ENCODE measurements around the gene WT1.

The WT1 gene

DNA sequence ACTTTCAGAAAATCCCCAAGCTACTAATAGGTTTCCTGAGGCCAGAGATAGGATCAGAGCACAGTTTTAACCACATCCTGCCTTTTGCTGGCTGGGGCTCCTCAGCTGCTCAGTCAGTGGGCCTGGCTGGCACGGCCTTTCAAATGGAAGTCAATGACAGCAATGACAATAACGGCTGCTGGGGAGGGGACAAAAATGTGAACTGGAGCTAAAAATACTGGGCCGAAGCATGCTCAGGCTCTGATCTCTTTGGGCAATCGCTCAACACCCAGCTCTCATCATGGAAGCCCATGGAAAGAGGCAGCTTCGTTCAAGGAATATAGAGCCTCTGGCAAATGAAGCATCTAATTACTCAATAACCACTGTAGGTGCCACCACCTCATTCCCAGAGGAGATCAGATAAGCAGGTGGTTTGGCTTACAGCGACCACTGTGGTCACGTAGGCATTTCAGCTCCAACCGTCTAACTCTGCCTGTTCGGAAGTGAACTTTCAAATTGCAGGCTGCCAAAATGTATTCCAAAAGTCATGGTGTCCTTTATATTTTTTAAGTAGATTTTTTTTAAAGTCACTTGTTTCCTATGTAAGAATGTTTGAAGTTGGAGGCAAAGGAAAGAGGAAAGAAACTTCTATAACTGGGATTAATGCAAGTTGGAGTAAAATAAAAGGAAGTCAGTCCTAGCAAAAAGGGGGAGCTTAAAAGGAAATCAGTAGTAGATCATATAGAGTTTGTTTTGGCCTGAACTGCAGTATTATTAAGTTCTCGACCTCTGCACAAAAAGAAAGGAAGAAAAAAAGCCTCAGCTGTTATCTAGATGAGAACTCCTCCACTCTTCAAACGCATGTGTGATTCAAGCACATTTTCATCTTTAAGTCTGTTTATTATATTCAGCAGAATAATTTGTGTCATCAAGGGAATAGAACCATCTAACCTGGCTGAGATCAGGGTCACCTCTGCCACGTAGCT lies 14.1 kb downstream of the WT1 start:
- FAIRE-seq, result no peak

DNA sequence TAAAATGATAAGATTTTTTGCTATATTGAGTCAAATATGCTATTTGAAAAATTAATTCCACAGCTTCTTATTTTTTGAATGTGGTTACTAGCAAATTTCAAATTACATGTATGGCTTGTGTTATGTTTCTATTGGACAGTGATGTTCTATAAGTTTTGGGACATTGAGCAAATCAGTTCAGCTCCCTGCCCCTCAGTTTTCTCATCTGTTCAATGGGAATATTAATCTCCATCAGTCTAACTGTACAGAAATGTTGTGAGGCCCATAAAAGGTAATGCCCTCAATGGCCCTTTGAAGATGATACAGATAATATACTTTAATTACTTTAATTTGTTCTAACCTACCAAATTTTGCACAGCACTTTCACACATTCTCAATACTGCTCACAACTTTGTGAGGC lies 15.2 kb downstream of the WT1 start:
- FAIRE-seq, result no peak

DNA sequence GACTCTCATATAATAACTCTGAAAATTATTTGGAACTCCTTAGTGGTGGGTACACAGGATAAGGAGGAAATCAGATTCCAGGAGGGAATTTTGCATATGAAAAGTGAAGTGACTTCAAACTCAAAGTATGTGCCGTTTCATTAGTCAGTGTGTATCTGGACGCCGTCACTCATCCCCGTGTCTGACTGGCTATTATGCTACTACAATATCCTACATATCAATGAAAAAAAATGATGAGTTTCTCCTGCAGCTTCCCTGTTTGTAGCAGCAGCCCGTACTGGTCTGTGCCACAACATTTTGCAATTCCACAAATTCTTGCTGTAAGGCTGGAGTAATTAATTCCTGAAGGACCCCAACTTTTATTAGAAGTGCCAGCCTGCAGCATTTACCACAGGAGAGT lies 16.5 kb downstream of the WT1 start:
- FAIRE-seq, result no peak

DNA sequence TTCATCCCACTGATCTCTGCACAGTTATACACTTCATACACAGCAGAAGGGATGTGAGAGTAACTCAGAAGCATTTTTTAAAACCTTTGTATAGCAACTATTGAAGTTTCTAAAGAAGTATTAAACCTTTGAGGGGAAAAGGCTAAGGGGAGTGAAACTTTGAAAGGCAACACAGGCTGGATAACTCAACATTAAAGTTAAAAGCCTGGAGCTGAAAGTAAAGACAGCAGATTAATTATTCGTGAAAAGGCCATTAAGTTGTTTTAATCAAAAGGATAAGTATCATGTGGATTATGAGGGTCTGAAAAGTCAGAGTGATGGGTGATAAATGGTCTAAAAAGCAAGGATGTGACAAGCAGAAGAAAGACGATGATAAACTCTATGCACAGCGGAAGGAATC lies 17.5 kb downstream of the WT1 start:
- no peak for FAIRE-seq

DNA sequence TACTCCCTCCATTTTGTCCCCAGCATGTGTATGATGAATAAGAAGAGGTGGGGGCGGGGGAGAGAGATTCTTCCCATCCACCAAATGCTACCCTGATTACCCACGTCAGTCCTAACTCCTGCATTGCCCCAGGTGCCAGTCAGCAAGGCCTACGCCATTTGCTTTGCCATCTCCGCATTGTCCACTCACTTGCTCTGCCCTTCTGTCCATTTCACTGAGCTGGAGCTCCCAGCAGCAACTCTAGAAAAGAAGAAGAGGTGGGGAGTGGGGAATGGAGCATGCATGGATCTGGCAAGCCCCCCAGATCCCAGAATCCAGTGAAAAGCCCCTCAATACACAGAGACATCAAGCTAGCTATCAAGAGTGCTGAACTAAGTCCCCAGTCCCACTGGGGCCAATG lies 19.0 kb downstream of the WT1 start:
- FAIRE-seq, result no peak

DNA sequence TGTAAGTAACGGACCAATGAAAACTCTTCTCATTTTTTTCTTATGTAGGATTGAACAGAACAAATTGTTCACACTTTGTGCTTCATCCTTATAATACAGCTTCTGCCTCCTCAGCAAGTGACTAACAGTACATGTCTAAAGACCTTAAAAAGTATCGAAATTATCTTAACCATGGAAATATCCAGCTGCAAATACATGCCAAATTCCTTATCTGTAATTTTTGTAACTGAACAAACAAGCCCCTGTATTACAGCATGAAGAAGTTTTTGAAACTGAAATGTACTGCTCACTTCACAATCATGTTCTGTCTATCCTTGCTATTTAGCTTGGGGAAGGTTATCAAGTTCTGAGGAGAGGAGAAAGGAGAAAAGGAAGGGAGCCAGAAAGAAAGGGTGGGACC lies 20.4 kb downstream of the WT1 start:
- no peak for FAIRE-seq

DNA sequence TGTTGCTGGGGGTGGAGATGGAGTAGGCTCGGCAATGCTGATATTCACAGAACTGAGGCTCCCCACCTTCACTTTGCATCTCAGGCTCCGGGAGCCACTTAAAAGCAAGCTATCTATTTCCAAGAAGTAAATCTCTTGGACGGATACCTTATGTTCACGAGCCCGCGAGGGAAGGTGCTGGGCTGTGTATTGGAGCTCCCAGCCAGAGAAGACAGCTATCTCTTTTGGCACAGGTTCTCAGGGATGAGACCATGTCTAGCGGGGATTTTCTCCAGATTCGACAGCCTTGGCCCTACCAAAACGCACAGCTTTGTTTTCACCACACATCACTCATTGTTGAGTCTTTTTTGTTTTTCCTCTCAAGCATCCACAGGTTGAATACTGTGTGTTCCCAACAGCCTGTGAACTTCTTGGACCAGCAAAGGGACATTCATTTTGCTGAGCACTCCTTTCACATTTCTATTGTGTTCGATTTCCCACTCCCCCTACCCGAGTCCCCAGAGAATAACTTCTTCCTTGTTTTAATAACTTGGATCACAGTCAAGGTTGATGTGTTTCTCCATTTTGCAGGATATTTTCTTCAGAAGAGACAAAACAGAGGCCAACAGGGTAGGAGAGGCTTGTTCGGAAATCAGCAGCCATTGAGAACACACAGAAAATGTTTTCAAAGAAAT lies 23.3 kb downstream of the WT1 start:
- no peak for FAIRE-seq

DNA sequence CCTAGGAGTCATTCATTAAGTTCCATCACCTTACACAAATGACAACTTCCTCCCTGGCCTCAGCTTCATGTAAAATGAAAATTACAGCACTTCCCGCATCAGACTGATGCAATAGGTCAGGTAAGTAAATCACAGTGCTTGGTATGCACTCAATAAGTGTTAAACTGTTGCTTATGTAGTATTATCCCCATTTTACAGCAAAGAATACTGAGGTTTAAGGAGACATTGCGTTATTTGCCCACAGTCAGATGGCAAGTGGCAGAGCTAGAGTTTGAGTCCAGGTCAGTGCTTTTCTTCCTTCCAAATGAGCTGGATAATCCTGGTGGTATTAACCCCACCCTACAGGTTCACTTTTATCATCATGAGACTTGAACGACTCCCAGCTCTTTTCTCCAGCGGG lies 29.7 kb downstream of the WT1 start:
- no peak for FAIRE-seq

DNA sequence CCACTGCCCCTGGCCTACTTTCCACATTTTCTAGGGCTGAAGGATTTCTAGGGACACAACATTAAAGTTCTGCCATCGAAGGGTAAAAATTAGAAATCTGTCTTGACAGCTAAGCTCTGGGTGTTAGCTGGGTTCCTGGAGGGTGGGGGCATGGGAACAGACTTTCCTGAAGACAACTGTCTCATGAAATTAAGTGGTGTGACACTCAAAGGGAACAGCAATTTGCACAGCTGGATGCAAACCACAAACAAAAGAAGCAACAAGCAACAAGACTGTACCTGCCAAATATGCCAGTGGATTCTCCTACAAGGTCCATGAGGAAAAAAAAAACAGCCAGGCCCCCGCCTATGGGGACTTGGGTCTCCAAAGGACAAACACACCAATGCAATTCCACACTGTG lies 32.5 kb downstream of the WT1 start:
- FAIRE-seq, result no peak

DNA sequence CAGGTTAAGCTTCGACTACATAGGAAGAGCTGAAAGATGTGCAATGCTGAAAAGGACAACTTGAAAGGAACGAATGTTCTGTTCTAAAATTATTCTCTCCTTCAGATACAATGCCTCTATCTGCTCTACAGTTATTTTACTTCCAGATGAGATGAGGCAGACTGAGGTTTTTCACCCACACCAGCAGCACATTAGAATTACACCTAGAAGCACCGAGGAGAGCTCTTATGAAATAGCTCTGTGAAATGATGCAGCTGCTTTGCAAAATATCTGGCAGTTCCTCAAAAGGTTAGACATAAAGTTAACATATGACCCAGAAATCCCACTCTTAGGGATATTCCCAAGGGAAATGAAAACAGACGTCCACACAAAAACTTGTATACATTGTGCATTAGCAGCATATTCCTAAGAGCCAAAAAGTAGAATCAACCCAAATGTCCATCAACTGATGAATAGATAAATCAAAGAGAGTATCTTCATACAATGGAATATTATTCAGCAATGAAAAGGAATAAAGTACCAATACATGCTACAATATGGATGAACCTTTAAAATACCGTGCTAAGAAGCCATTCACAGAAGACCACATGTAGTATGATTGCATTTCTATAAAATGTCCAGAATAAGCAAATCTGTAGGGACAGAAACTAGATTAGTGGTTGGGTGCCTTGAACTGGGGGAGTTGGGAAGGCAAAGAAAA lies 34.5 kb downstream of the WT1 start:
- FAIRE-seq, result no peak

DNA sequence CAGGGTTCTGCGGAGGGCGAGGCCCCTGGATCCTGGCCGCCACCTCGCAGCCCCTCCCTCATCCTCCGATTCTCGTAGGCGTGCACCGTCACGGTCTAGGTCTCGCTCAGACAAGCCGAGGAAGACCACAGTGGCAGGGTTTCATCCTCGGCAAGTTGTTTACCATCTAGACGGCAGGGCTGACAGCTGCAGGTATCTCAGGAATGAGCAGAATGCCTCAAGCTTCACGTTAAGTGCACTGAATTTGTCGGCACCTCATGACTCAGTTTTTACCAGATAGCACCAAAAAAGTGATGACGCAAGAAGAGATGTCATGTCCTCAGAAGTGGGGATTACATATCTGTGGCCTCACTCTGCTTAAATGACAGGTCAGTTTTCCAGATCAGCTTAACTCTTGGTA lies 35.1 kb downstream of the WT1 start:
- FAIRE-seq, result no peak

DNA sequence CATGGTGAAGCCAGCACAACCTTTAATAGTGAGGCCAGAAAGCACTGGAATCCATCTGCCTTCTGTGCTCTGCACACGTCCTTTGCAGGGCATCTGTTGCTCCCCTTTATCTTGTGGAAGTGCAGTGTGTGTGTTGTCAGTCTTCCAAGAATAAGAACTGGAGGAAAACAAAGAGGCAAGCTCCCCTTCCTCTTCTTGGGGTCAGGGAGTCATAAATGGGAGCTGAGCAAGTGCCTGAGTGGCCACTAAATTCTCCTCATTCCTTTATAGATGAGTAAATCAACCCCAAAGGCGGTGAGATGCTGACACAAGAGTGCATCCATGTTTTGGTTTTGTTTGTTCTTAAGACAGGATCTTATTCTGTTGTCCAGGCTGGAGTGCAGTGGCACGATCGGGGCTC lies 38.3 kb downstream of the WT1 start:
- no peak for FAIRE-seq

DNA sequence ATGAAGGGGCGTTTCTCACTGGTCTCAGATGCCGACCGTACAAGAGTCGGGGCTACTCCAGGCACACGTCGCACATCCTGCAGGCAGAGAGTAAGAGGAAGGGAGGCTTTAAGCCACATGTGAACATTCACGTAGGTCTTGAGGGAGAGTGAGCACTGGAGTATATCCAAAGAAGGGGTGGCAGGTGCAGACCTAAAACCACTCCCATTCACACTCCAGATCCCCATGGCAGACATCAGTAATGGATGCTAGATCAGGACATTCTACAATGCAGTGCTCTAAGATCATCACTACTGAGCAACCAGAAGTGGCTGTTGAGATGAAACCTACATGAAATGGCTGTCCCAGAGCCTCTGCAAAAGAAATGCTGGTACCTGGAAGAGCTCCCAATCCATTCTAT lies 39.0 kb downstream of the WT1 start:
- no peak for FAIRE-seq

DNA sequence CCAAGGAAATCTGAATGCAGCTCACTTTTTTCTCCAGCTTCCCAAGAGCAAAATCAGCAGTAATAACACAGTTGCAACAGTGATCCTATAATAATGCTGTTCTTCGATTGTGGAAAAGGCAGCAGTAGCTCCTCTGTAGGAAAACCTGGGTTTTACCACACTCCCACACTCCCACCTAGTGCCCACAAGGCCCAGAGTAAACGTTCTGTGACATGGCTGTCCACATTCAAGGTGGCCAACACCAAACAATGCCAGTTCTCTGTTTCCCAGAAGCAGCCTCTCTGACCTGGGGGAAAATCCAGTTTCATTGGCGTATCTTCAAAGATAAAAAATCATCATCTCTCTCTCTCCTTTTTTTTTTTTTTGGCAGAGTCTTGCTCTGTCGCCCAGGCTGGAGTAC lies 40.2 kb downstream of the WT1 start:
- FAIRE-seq, result no peak

DNA sequence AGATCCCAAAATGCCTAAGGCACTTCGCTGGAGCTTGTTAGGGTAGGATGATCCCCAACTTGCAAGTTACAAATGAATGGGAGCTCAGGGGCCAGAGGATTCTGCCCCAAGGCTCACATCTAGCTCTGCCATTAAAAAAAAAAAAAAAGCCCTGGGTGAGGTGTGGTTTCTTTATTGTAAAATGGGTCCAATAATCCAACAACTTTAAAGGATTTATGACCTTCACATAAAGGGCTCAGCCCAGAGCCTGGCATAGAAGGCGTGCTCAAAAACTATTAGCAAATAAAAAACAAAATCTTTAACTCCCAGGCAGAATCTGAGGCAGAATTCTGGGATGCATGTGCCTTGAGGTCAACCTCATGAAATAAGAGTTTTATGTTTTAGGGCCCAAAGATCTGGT lies 42.5 kb downstream of the WT1 start:
- no peak for FAIRE-seq

DNA sequence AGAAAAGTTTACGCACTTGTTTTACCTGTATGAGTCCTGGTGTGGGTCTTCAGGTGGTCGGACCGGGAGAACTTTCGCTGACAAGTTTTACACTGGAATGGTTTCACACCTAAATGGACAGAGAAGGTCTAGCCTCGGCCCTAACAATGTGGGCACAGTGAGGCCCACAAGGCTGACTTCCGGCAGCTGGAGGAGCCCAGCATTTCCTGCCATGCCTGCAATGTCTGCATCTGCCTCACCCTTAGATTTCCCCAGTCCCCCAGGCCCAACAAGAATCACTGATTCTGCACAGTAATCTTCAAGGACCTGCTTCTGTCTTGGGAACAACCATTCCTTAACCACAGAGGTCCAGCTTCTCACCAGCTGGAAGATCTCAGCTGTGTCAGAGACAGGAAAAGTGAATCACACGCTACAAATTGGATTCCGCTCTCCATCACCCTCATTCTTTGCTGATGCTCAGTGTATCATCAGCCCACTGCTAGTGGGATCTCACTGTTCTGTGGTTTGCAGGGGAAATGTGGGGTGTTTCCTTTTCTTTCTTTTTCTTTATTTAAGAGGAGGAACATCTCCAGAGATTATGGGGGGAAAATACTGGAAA lies 43.3 kb downstream of the WT1 start:
- no peak for FAIRE-seq

DNA sequence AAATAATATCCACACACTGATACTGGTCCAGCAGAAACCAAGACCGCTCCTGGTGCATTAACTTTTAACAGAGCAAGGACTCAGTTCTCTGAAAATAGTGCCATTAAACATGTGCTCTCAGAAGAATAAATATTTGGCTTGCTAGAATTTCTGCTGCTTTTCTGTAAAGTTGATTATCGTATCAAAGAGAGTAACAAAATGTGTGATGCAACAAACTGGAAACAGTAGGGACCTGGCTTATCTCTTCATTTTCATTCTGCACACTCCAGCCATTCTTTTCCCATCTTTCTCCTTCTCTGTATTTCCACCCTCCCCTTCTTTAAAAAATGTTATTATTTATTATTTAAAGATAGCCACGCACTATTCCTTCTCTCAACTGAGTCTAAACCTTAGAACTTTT lies 43.9 kb downstream of the WT1 start:
- no peak for FAIRE-seq

DNA sequence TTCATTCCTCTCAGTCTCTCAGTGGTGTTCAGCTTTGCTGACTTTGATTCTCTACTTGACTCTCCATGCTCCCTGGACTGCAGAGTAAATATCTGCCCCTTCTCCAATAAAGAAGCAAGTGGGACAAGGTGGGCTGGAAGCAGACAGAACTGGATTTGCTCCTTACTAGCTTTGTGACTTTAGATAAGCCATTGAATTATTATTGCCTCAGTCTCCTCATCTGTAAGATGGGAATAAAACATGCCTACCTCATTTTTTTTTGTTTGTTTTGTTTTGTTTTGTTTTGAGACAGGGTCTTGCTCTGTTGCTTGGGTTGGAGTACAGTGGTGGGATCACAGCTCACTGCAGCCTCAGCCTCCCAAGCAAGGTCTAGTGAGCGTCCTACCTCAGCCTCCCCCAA lies 44.6 kb downstream of the WT1 start:
- no peak for FAIRE-seq

DNA sequence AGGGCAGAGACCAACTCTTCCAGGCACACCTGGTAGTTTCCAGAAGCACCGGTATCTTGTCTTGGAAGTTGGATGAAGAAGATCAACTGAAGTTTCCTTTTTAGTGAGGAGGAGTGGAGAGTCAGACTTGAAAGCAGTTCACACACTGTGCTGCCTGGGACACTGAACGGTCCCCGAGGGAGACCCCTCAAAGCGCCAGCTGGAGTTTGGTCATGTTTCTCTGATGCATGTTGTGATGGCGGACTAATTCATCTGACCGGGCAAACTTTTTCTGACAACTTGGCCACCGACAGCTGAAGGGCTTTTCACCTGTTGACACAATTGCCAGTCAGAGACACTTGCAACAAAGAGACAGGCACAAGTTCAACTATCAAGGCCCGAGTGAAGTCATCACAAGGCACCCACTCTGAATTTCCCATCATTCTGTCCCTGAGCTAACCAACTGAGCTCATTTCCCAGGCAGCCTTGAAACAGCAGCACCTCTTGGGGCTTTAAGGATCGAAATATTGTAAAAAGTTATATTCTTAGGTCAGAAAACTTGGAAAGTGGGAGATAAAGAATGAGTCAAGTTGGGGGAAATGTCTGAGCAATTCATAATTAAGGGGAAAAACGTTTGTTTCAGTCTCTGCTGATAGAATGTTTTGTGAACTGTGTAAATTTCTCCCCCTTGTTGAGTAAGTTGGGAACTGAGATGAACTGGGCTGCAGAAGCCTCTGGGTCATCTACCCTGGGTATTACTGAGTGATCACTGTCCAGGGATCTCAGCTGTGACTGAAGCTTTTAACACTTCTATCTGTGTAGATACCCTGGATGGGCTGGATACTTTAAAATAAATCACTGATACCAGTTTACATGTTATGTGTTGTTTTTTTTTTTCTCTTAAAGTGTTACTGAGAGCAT lies 46.2 kb downstream of the WT1 start:
- FAIRE-seq, result no peak

DNA sequence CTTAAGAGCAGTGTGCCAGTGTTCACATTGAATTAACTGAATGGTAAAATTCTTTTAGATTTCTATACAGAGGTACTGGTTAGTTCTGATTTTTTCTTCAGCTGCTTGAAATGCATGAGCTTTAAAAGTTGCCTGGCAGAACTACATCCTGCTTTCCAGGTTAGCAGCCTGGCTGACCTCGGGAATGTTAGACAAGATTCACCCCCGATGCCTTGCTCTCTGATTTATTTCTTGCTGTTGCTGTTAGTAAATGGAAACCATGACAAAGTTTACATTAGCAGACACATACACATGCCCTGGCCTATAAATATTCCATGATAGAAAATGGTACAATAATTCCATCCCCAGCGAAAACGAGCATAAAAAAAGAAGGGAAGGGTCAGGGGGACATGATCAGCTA lies 47.0 kb downstream of the WT1 start:
- no peak for FAIRE-seq

DNA sequence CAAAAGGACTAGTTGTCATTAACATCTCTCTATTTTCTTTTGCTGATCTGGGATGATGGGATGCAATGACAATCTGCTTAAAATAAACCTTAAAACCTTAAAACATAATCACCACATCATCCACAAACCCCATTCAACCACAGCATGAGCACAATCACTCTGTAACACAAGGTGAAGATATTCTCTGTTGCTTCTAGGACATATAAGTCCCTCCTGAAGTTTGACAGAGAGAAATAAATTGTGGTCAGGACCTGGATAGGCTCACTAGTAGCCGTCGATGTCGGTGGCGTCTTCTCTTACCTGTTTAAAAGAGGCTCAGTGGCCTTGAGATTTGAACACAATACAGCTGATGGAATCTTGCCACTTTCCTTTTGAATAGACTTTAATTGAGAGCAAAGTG lies 47.9 kb downstream of the WT1 start:
- FAIRE-seq, result no peak

DNA sequence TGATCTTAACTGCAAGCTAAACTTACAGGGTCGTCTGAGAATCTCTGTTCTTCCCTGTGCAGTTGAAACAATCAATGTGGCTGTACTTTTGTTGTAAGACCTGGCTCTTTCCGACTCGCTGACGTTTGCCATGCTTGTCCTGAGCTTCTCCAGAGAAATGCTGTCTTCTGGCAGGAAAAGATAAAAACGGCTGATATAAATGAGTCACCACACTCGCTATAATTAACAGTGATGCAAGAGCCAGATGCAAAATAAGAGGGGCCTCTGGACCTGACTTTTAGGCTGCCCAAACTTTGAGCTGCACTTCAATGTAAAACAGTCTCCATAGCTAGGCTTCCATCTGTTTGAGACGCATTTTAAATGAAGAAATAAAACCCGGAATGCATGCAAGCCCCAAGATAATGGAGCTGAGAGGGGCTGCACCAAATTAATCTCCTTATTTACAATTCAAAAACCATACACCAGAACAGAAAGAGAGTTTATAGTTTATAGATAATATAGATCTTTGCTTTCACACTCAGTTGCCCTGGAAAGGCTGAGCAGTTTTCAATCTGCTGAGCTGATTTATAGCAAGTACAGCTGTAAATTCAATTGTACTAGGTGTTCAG lies 48.5 kb downstream of the WT1 start:
- FAIRE-seq, result no peak
